Activated T-cell treated with anti-CD3 and anti-CD28 coated beads for 48 hours (primary cell): ENCODE results near the gene ADIPOR1.
"Not testable (repeated sequence)": the region's sequence is repeated elsewhere in the genome, so short reads cannot be mapped to it uniquely, and the experiment has no call there.

Source experiments
- DNase-seq: peaks from one replicate; pipeline ENCODE4 v3.0.0-alpha.2; 2020; ENCODE audit warnings: low read depth

The ADIPOR1 gene

GRCh38 chr1:202936409-202936808, 21.7 kb downstream of the ADIPOR1 start:
- not testable (repeated sequence) for DNase-seq

- no peak for DNase-seq
Measured at GRCh38 chr1:202935844-202936243, 22.3 kb downstream of the ADIPOR1 start.

- no peak for DNase-seq
Measured at GRCh38 chr1:202934755-202935154, 23.4 kb downstream of the ADIPOR1 start.

GRCh38 chr1:202932476-202932875, 25.6 kb downstream of the ADIPOR1 start:
- DNase-seq: no peak

- DNase-seq: peak; percentile 93
Measured at GRCh38 chr1:202926581-202927491, 31.3 kb downstream of the ADIPOR1 start, which contains the start of gene KLHL12. Gene KLHL12 (minus strand): TSS chr1:202927234. CDS start chr1:202925162, 2,072 bp downstream.

GRCh38 chr1:202923533-202923932, 34.6 kb downstream of the ADIPOR1 start:
- no peak for DNase-seq

- DNase-seq: no peak
Measured at GRCh38 chr1:202919615-202920014, 38.5 kb downstream of the ADIPOR1 start.

- no peak for DNase-seq
Measured at GRCh38 chr1:202915146-202915545, 43.0 kb downstream of the ADIPOR1 start.

GRCh38 chr1:202912476-202912875, 45.6 kb downstream of the ADIPOR1 start:
- not testable (repeated sequence) for DNase-seq

GRCh38 chr1:202909494-202909893, 48.6 kb downstream of the ADIPOR1 start:
- no peak for DNase-seq

- DNase-seq: no peak
Measured at GRCh38 chr1:202908998-202909397, 49.1 kb downstream of the ADIPOR1 start.

GRCh38 chr1:202905331-202905730, 52.8 kb downstream of the ADIPOR1 start:
- DNase-seq: no peak

- not testable (repeated sequence) for DNase-seq
Measured at GRCh38 chr1:202903808-202904207, 54.3 kb downstream of the ADIPOR1 start.

- DNase-seq: no peak
Measured at GRCh38 chr1:202901555-202901954, 56.6 kb downstream of the ADIPOR1 start.

GRCh38 chr1:202892501-202892900, 65.6 kb downstream of the ADIPOR1 start:
- DNase-seq: no peak
